ENCODE measurements around the gene NR2F2.

- TF ChIP-seq POLR2A (IDR thresholded peaks at IDR 0.05; ENCODE audit: low read length) (no peak), GATA1 (IDR thresholded peaks at IDR 0.05; ENCODE audit: low read depth, low read length) (no peak)
Measured at GRCh38 chr15:96321639-96322535, 8.6 kb upstream of the NR2F2 start.
